ENCODE measurements around the gene RADIL.

- TF ChIP-seq CTCF (IDR thresholded peaks at IDR 0.05) (no peak), POLR2AphosphoS5 (IDR thresholded peaks at IDR 0.05) (no peak), EP300 (IDR thresholded peaks at IDR 0.05) (no peak), POLR2A (IDR thresholded peaks at IDR 0.05) (no peak)
Measured at GRCh38 chr7:4822677-4823076, 60.8 kb downstream of the RADIL start.
